WERI-Rb-1 (cell line): ENCODE measurements around the gene KIF1B.

Source experiments
- DNase-seq: peaks from one replicate; pipeline ENCODE4 v3.0.0-alpha.2; 2020
- H3K27ac ChIP-seq: fragments of 250-450 bp; sonication (Bioruptor Pico); 2 replicates; pipeline ENCODE4 v1.5.1; 2020; ENCODE audit warnings: mild to moderate bottlenecking, moderate library complexity
- H3K27me3 ChIP-seq: fragments of 250-450 bp; sonication (Bioruptor Pico); 2 replicates; pipeline ENCODE4 v1.5.1; 2021; ENCODE audit warnings: mild to moderate bottlenecking, low read depth, moderate library complexity; ENCODE audit not compliant: insufficient read depth, severe bottlenecking
- H3K36me3 ChIP-seq: fragments of 250-450 bp; sonication (Bioruptor Pico); 2 replicates; pipeline ENCODE4 v1.5.1; 2020; ENCODE audit warnings: mild to moderate bottlenecking, moderate library complexity
- H3K4me3 ChIP-seq: 2 replicates; pipeline ENCODE4 v1.5.1; 2011; ENCODE audit warnings: low read depth, mild to moderate bottlenecking, control low read depth, low read length
- H3K9me3 ChIP-seq: fragments of 250-450 bp; sonication (Bioruptor Pico); 2 replicates; pipeline ENCODE4 v1.5.1; 2021; ENCODE audit warnings: mild to moderate bottlenecking, moderate library complexity; ENCODE audit not compliant: severe bottlenecking
- TF ChIP-seq, protein P1 (sequence below): IDR thresholded peaks from 2 replicates; pipeline ENCODE4 v1.5.1; 2011; ENCODE audit warnings: low read depth, mild to moderate bottlenecking, control low read depth, inconsistent platforms, low read length

Gene KIF1B

DNA sequence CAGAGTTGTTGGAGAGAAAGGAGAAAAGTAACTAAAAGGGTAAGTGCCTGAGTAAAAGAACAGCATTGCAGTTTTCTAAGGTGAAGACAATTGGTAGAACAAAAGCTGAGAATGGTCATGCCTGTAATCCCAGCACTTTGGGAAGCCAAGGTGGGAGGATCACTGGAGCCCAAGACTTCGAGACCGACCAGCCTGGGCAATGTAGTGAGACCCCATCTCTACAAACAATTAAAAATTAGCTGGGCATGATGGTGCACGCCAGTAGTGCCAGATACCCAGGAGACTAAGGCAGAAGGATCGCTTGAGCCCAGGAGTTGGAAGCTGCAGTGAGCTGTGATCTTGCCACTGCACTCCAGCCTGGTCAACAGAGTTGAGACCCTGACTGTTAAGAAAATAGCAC is 173.3 kb downstream of the KIF1B start:
- H3K4me3 ChIP-seq: no peak overlapping the region
- peaks cover 42% of the 10 kb centered on the region for H3K36me3 ChIP-seq
- no peak for DNase-seq
- TF ChIP-seq, protein P1, sequence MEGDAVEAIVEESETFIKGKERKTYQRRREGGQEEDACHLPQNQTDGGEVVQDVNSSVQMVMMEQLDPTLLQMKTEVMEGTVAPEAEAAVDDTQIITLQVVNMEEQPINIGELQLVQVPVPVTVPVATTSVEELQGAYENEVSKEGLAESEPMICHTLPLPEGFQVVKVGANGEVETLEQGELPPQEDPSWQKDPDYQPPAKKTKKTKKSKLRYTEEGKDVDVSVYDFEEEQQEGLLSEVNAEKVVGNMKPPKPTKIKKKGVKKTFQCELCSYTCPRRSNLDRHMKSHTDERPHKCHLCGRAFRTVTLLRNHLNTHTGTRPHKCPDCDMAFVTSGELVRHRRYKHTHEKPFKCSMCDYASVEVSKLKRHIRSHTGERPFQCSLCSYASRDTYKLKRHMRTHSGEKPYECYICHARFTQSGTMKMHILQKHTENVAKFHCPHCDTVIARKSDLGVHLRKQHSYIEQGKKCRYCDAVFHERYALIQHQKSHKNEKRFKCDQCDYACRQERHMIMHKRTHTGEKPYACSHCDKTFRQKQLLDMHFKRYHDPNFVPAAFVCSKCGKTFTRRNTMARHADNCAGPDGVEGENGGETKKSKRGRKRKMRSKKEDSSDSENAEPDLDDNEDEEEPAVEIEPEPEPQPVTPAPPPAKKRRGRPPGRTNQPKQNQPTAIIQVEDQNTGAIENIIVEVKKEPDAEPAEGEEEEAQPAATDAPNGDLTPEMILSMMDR: no peak
- no peak overlapping the region for H3K27ac ChIP-seq
- no peaks in the 10 kb centered on the region for H3K9me3 ChIP-seq
- no peaks in the 10 kb centered on the region for H3K27me3 ChIP-seq

DNA sequence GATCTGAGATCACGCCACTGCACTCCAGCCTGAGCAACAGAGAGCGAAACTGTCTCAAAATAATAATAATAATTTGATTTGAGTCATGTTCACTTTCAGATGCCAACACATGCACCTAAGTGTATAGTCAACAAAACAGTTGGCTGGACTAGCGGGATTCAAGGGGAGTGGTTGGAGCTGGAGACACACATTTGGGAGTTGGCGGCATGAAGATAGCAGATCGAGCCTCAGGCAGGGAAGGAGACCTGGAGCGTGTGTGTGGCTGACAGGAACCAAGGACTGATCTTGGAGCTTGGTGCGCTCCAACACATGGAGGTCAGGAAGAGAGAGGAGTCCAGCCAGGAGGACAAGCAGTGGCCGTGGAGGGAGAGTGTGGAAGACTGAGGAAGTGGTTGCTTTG is 173.8 kb downstream of the KIF1B start:
- no peak overlapping the region for H3K4me3 ChIP-seq
- H3K27me3 ChIP-seq: no peaks in the 10 kb centered on the region
- H3K9me3 ChIP-seq: no peaks in the 10 kb centered on the region
- DNase-seq: no peak
- no peak overlapping the region for H3K27ac ChIP-seq
- peaks cover 37% of the 10 kb centered on the region for H3K36me3 ChIP-seq
- TF ChIP-seq, protein P1: no peak

DNA sequence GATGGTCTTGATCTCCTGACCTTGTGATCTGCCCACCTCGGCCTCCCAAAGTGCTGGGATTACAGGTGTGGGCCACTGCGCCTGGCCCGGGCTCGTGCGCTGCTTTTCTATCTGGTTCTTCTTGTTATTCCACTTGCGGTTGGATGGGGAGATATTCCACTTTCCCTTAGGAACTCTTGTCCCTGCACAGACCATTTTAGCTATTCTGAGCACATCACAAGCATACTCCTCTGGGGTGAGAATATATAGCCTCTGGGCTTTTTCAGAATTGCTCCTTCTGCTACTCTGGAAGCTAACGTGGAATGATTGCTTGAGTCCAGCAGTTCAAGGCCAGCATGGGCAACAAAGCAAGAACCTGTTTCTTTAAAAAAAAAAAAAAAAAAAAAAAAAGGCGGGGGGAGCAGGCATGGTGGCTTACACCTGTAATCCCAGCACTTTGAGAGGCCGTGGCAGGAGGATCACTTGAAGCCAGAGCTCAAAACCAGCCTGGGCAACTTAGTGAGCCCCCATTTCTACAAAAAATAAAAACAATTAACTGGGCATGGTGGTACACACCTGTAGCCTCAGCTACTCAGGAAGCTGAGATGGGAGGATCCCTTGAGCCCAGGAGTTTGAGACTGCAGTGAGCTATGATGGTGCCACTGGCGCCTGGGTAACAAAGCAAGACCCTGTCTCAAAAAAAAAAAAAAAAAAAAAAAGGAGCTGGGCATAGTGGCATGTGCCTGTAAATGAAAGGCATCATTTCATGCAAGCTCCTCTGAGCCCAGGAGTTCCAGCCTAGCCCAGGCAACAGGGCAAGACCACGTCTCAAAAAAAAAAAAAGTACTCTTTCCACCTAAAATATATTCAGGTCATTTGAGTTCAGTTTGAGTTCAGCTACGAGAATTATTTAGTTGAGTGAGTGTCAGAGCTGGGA is 176.6 kb downstream of the KIF1B start:
- Histone ChIP-seq H3K4me3 (no peak overlapping the region), H3K27me3 (no peaks in the 10 kb centered on the region), H3K9me3 (no peaks in the 10 kb centered on the region), H3K27ac (no peak overlapping the region), H3K36me3 (peaks cover 17% of the 10 kb centered on the region)
- DNase-seq: no peak
- TF ChIP-seq, protein P1: no peak

DNA sequence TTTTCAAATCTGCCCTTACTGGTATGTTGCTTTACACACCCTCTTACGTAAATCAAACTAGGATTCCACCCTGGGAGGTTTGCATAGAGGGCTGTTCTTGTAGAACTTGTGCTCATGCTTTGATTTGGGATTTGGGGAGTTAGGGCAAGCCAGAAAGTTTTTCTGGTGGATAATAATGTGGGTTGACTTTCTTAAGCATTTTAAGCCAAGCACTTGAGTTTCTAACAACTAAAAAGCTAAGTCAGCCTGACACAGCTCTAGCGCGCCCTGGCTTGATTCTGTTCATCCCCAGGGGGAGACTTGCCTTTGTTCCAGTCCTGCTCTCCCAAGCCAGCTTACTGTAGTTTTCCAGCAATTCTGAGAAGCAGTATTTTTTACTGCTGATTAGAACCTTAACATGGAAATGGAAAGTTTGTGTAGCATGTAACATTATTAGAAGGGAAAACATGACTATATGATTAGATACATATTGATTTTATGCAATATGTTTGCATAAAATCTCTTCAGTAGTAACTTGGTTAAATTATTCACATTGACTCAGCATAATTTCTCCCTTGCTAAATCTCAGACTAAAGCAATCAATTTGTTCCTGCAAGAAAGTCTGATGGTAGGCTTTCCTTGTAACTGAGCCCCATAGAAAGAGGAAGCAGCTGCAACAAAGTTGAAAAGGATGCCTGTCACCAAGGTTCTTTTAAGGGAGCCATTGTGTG is 177.5 kb downstream of the KIF1B start:
- TF ChIP-seq, protein P1: no peak
- H3K36me3 ChIP-seq: peaks cover 9% of the 10 kb centered on the region
- H3K27me3 ChIP-seq: no peaks in the 10 kb centered on the region
- H3K9me3 ChIP-seq: no peaks in the 10 kb centered on the region
- H3K27ac ChIP-seq: no peak overlapping the region
- no peak for DNase-seq
- H3K4me3 ChIP-seq: no peak overlapping the region

DNA sequence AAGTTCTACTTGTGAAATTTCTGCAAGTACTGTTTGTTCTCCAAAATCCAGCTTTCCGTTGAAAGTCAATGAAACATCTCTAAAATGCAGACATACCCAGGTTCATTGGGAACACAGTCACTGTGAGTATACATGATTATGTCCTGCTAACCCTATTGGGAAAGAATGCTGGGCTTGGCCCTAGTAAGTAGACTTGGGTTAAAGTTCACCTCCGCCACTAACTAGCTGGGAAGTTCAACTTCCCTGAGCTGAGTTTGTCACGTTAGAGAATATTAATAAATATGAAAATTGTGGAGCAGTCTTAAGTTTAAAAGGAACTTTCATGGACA is 178.0 kb downstream of the KIF1B start:
- Histone ChIP-seq H3K4me3 (no peak overlapping the region), H3K9me3 (no peaks in the 10 kb centered on the region), H3K36me3 (peaks cover 9% of the 10 kb centered on the region), H3K27me3 (no peaks in the 10 kb centered on the region), H3K27ac (no peak overlapping the region)
- DNase-seq: no peak
- TF ChIP-seq, protein P1: no peak
